ENCODE results near the gene NXNL1. TPM values are rescaled to one million over a fixed set of nuclear protein-coding genes. Genes with fewer than 3 reads are reported as not detected.

NXNL1 gene
- total RNA-seq, 2 experiments from 2014 or later, result not detected

DNA sequence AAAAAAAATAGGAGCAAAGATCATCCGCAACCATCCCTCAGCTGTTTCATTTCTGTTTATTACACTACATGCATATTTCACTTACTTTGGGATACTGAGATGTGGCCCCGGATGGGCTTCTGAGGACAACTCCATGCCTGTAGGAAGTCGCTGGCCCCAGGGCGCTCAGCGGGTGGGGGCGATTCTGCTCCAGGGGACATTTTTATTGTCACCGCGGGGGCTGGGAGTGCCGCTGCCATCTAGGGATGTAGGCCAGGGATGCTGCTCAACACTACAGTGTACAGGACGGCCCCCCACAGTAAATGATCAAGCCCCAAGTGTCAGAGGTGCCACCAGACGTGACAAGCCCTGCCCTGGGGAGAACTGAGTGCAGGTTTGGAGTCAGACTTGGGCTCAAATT is 48.9 kb downstream of the NXNL1 start:
- no peak overlapping the region for H2AFZ ChIP-seq (ENCODE audit: low read length)
- POLR2A ChIA-PET, result no interaction called here
- H3K4me3 ChIP-seq (ENCODE audit: low read depth, low read length, poor library complexity, severe bottlenecking), result no peak overlapping the region

DNA sequence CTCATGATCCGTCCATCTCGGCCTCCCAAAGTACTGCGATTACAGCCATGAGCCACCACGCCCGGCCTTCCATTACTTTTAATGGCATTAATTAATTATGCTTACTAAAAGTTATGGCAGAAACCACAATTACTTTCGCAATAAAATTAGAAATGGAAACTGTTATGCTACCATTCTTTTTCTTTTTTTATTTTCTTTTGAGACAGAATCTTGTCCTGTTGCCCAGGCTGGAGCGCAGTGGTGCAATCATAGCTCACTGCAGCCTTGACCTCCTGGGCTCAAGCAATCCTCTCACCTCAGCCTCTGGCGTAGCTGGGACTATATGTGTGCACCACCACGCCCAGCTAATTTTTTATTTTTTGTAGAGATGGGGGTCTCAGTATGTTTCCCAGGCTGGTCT is 50.7 kb downstream of the NXNL1 start:
- Histone ChIP-seq H3K36me3 (ENCODE audit: insufficient read depth, low read length) (peaks cover 46% of the 10 kb centered on the region), H3K4me2 (ENCODE audit: low read length) (peak overlapping the region; percentile 24; the same call in 1 of the 2 replicates), H3K4me1 (ENCODE audit: insufficient read depth, low read length, poor library complexity, severe bottlenecking) (peaks cover 46% of the 10 kb centered on the region), H3K9me3 (ENCODE audit: low read length) (no peaks in the 10 kb centered on the region), H3K27ac (ENCODE audit: low read depth, low read length, poor library complexity, severe bottlenecking) (no peak overlapping the region), H3K79me2 (ENCODE audit: insufficient read depth, low read depth, low read length) (peaks cover 50% of the 10 kb centered on the region), H3K4me3 (ENCODE audit: low read depth, low read length, poor library complexity, severe bottlenecking) (no peak overlapping the region), H4K20me1 (ENCODE audit: insufficient read depth, low read length) (no peaks in the 10 kb centered on the region), H3K9me2 (ENCODE audit: insufficient read depth, low read length) (no peaks in the 10 kb centered on the region), H2AFZ (ENCODE audit: low read length) (no peak overlapping the region)
- ChIA-PET POLR2A (interaction anchor here (0.6 to 0.7 kb wide), 2 partner anchors 377 to 534 kb away, joined by 4 to 10 read pairs; no protein-coding TSS in a partner anchor), CTCF (ENCODE audit: unreplicated experiment) (interaction anchor here (0.6 to 0.9 kb wide), 2 partner anchors 10 to 1632 kb away, joined by 3 read pairs; partner anchors contain the start of gene MVB12A)
- DNase-seq (ENCODE audit: low spot score), result no peak
- TF ChIP-seq, protein P1, sequence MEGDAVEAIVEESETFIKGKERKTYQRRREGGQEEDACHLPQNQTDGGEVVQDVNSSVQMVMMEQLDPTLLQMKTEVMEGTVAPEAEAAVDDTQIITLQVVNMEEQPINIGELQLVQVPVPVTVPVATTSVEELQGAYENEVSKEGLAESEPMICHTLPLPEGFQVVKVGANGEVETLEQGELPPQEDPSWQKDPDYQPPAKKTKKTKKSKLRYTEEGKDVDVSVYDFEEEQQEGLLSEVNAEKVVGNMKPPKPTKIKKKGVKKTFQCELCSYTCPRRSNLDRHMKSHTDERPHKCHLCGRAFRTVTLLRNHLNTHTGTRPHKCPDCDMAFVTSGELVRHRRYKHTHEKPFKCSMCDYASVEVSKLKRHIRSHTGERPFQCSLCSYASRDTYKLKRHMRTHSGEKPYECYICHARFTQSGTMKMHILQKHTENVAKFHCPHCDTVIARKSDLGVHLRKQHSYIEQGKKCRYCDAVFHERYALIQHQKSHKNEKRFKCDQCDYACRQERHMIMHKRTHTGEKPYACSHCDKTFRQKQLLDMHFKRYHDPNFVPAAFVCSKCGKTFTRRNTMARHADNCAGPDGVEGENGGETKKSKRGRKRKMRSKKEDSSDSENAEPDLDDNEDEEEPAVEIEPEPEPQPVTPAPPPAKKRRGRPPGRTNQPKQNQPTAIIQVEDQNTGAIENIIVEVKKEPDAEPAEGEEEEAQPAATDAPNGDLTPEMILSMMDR (conservative IDR thresholded peaks at IDR 0.05; ENCODE audit: low read length), result no peak
- no peak for TF ChIP-seq EZH2phosphoT487 (IDR thresholded peaks at IDR 0.05; ENCODE audit: borderline replicate concordance, low read depth, low read length)
- no TSS peak for BruUV-seq (replicated peaks)
- intact Hi-C loops (cut with micrococcal nuclease; ENCODE audit: unreplicated experiment), result loop anchor here (5.0 kb wide), 2 partner anchors 57 to 102 kb away; partner anchors contain the start of gene PGLS

More for the DNA sequence above, 48.9 kb downstream of the NXNL1 start:
- intact Hi-C loops (cut with micrococcal nuclease; ENCODE audit: unreplicated experiment), result no loop called here
- H3K4me2 ChIP-seq (ENCODE audit: low read length), result peak overlapping the region; percentile 64
- peaks cover 46% of the 10 kb centered on the region for H3K4me1 ChIP-seq (ENCODE audit: insufficient read depth, low read length, poor library complexity, severe bottlenecking)
- TF ChIP-seq, protein P1 (conservative IDR thresholded peaks at IDR 0.05; ENCODE audit: low read length), result no peak
- no peak for TF ChIP-seq EZH2phosphoT487 (IDR thresholded peaks at IDR 0.05; ENCODE audit: borderline replicate concordance, low read depth, low read length)
- peaks cover 37% of the 10 kb centered on the region for H3K79me2 ChIP-seq (ENCODE audit: insufficient read depth, low read depth, low read length)
- H3K9me2 ChIP-seq (ENCODE audit: insufficient read depth, low read length), result no peaks in the 10 kb centered on the region
- CTCF ChIA-PET (ENCODE audit: unreplicated experiment), result no interaction called here
- DNase-seq (ENCODE audit: low spot score), result no peak
- H3K9me3 ChIP-seq (ENCODE audit: low read length), result no peaks in the 10 kb centered on the region
- no peaks in the 10 kb centered on the region for H4K20me1 ChIP-seq (ENCODE audit: insufficient read depth, low read length)
- H3K36me3 ChIP-seq (ENCODE audit: insufficient read depth, low read length), result peaks cover 56% of the 10 kb centered on the region
- BruUV-seq (replicated peaks), result no TSS peak
- H3K27ac ChIP-seq (ENCODE audit: low read depth, low read length, poor library complexity, severe bottlenecking), result peak overlapping the region; percentile 85

DNA sequence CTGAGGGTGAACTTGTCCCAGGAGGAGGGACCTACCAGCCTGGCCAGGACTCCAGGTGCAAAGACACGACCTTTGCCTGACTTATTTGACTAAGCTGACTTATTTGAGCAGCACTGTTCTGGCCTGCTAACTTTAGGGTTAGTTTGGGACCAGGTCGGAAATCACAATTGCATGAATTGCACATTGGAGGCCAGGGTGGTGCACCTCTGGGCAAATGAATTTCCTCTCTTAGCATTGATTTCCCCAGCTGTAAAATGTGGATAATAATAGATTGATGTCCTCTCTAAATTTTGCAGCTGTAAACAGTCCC is 53.9 kb downstream of the NXNL1 start:
- H3K36me3 ChIP-seq (ENCODE audit: insufficient read depth, low read length), result peaks cover 28% of the 10 kb centered on the region
- peak; percentile 68 for DNase-seq (ENCODE audit: low spot score)
- peak overlapping the region; percentile 90 for H3K4me3 ChIP-seq (ENCODE audit: low read depth, low read length, poor library complexity, severe bottlenecking)
- ChIA-PET POLR2A (interaction anchor here (0.6 to 2.5 kb wide), 4 partner anchors 11 to 199 kb away, joined by 3 to 13 read pairs (median 4); partner anchors contain the start of gene MVB12A), CTCF (ENCODE audit: unreplicated experiment) (no interaction called here)
- H3K27ac ChIP-seq (ENCODE audit: low read depth, low read length, poor library complexity, severe bottlenecking), result peak overlapping the region; percentile 93
- 0 out of 2 replicates have a peak, but pooled peaks cover 3% of the 10 kb centered on the region for H4K20me1 ChIP-seq (ENCODE audit: insufficient read depth, low read length)
- no peaks in the 10 kb centered on the region for H3K9me2 ChIP-seq (ENCODE audit: insufficient read depth, low read length)
- no peak for TF ChIP-seq EZH2phosphoT487 (IDR thresholded peaks at IDR 0.05; ENCODE audit: borderline replicate concordance, low read depth, low read length)
- TF ChIP-seq, protein P1 (conservative IDR thresholded peaks at IDR 0.05; ENCODE audit: low read length), result no peak
- peaks cover 39% of the 10 kb centered on the region for H3K4me1 ChIP-seq (ENCODE audit: insufficient read depth, low read length, poor library complexity, severe bottlenecking)
- peak overlapping the region; percentile 86 for H3K4me2 ChIP-seq (ENCODE audit: low read length)
- intact Hi-C loops (cut with micrococcal nuclease; ENCODE audit: unreplicated experiment), result loop anchor here (5.0 kb wide), 2 partner anchors 60 to 105 kb away; partner anchors contain the start of gene PGLS
- peaks cover 76% of the 10 kb centered on the region for H3K79me2 ChIP-seq (ENCODE audit: insufficient read depth, low read depth, low read length)
- H2AFZ ChIP-seq (ENCODE audit: low read length), result no peak overlapping the region
- H3K9me3 ChIP-seq (ENCODE audit: low read length), result no peaks in the 10 kb centered on the region
- BruUV-seq (replicated peaks), result no TSS peak

Data from OCI-LY7 (cell line).